Neuron (in vitro differentiated cells): ENCODE data around the gene PDGFRB.

Experiments used
- H2AFZ ChIP-seq: one replicate; pipeline ENCODE4 v1.6.1; 2013; ENCODE audit warnings: low read depth, mild to moderate bottlenecking, inconsistent platforms, low read length, moderate library complexity
- H3K27me3 ChIP-seq: one replicate; pipeline ENCODE4 v1.6.1; 2013; ENCODE audit warnings: low read length; ENCODE audit not compliant: insufficient read depth
- H3K36me3 ChIP-seq: one replicate; pipeline ENCODE4 v1.6.1; 2013; ENCODE audit warnings: low read length; ENCODE audit not compliant: insufficient read depth
- H3K4me1 ChIP-seq: one replicate; pipeline ENCODE4 v1.6.1; 2013; ENCODE audit warnings: low read length; ENCODE audit not compliant: insufficient read depth
- H3K4me3 ChIP-seq: 2 replicates; pipeline ENCODE4 v1.5.1; 2013; ENCODE audit warnings: mild to moderate bottlenecking, low read length, moderate library complexity
- H3K9me3 ChIP-seq: one replicate; pipeline ENCODE4 v1.6.1; 2013; ENCODE audit warnings: low read length

PDGFRB gene

DNA sequence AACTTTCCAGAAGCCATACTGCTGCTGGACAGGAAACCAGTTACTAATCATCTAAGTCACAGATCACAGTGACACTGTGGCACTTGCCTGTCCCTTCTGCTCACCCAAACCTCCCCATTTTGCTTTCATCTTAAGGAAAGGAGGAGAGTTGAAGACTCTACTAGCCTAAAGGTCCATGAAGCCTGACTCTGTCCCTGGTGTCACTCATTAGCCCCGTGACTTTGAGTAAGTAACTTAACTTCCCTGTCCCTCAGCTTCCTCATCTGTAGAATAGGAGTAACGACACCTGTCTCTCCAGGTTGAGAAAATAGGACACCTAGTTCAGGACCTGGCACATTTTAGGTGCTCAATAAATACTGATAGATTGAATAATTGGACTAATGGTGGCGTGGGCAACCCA lies 33.7 kb upstream of the PDGFRB start:
- Histone ChIP-seq H3K9me3 (no peaks in the 10 kb centered on the region), H3K4me1 (no peaks in the 10 kb centered on the region), H3K27me3 (peaks cover 82% of the 10 kb centered on the region), H3K4me3 (no peak overlapping the region), H2AFZ (no peak overlapping the region), H3K36me3 (no peaks in the 10 kb centered on the region)

DNA sequence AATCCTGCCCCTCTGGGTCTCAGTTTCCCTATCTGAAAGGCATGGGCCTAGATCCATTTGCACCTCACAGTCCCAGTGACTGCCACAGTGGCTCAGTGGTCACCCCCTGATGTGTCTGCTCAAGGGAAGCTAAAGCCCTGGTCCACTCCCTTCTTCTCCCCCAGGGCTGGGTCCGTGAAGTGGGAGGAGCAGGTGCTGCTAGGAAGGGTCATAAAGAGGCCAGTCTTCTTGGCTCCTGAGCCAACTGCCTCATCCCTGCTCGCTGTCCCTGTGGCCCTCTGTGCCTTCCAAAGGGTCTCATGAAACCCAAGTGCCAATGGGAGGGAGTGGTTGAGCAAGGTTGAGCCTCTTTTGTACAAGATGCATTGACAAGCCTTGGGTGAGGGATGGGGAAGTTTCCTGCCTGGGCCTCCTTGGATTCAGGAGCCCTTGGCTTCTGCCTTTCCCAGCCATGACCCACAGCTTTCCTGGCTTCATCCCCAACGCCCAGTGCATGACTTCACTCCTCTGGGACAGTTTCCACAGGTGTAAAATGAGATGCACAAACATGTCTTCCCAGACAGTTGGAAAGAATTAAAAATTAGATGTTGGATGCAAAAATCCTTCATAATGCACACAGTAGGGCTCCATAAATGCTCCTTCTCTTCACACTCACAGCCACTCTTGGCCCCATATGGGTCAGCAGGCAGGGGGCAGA lies 32.6 kb upstream of the PDGFRB start:
- Histone ChIP-seq H3K27me3 (peaks cover 81% of the 10 kb centered on the region), H2AFZ (no peak overlapping the region), H3K4me3 (no peak overlapping the region), H3K4me1 (no peaks in the 10 kb centered on the region), H3K36me3 (no peaks in the 10 kb centered on the region), H3K9me3 (no peaks in the 10 kb centered on the region)

DNA sequence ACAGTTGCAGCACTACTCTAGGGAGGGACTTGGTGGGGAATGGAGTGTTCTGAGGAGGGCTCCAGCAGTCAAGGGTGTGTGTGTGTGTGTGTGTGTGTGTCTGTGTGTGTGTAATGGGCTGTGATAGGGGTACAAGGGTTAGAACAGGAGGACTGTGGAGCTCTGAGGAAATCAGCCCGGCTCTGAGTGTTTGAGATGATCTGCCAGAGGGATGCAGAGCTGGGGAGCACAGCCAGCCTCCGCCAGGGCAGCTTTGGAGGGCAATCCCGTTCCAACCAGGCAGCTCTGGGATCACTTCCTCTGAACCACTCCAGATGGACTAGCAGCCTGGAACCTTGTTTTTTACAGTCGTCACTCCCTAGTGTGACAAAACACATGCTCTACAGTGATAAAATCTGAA lies 31.3 kb upstream of the PDGFRB start:
- peaks cover 67% of the 10 kb centered on the region for H3K27me3 ChIP-seq
- no peak overlapping the region for H3K4me3 ChIP-seq
- no peaks in the 10 kb centered on the region for H3K4me1 ChIP-seq
- no peaks in the 10 kb centered on the region for H3K36me3 ChIP-seq
- H3K9me3 ChIP-seq, result no peaks in the 10 kb centered on the region
- H2AFZ ChIP-seq, result no peak overlapping the region

DNA sequence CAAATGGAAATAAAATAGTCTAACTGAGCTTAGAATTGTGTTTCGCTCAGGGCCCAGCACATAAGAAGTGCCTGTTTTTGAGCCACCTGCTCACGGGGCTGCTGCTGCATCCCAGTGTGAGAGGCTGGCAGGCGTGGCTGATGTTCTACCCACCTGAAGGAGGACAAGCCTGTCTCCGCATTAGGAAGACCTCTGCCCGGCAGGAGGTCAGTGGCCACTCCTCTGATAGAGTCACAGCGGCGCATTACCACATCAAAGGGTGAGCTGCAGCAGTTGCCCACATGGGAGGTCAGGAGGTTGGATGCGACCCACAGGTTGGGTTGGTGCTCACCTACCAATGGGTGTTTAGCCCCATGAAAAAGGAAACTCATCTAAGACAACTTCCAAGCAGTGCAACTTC lies 30.5 kb upstream of the PDGFRB start:
- H3K27me3 ChIP-seq, result peaks cover 62% of the 10 kb centered on the region
- no peak overlapping the region for H3K4me3 ChIP-seq
- H3K9me3 ChIP-seq, result no peaks in the 10 kb centered on the region
- H3K4me1 ChIP-seq, result no peaks in the 10 kb centered on the region
- H2AFZ ChIP-seq, result no peak overlapping the region
- no peaks in the 10 kb centered on the region for H3K36me3 ChIP-seq

- no peak overlapping the region for H2AFZ ChIP-seq
- H3K27me3 ChIP-seq, result peaks cover 53% of the 10 kb centered on the region
- no peaks in the 10 kb centered on the region for H3K4me1 ChIP-seq
- H3K36me3 ChIP-seq, result no peaks in the 10 kb centered on the region
- H3K4me3 ChIP-seq, result no peak overlapping the region
- H3K9me3 ChIP-seq, result no peaks in the 10 kb centered on the region
These were observed 29.6 kb upstream of the PDGFRB start for GRCh38 chr5:150184990-150185912.

- Histone ChIP-seq H2AFZ (no peak overlapping the region), H3K9me3 (no peaks in the 10 kb centered on the region), H3K36me3 (no peaks in the 10 kb centered on the region), H3K4me3 (no peak overlapping the region), H3K4me1 (no peaks in the 10 kb centered on the region), H3K27me3 (peaks cover 40% of the 10 kb centered on the region)
These were observed 28.4 kb upstream of the PDGFRB start for GRCh38 chr5:150184006-150184405.

GRCh38 chr5:150183436-150183835 lies 27.8 kb upstream of the PDGFRB start:
- Histone ChIP-seq H3K36me3 (no peaks in the 10 kb centered on the region), H3K9me3 (no peaks in the 10 kb centered on the region), H3K4me3 (no peak overlapping the region), H3K4me1 (no peaks in the 10 kb centered on the region), H2AFZ (no peak overlapping the region), H3K27me3 (peaks cover 35% of the 10 kb centered on the region)

GRCh38 chr5:150182774-150183173 lies 27.1 kb upstream of the PDGFRB start:
- Histone ChIP-seq H3K4me1 (no peaks in the 10 kb centered on the region), H2AFZ (no peak overlapping the region), H3K36me3 (no peaks in the 10 kb centered on the region), H3K9me3 (no peaks in the 10 kb centered on the region), H3K27me3 (peaks cover 28% of the 10 kb centered on the region), H3K4me3 (no peak overlapping the region)

GRCh38 chr5:150181766-150182545 lies 26.3 kb upstream of the PDGFRB start:
- Histone ChIP-seq H3K27me3 (peaks cover 24% of the 10 kb centered on the region), H3K36me3 (no peaks in the 10 kb centered on the region), H3K9me3 (no peaks in the 10 kb centered on the region)

DNA sequence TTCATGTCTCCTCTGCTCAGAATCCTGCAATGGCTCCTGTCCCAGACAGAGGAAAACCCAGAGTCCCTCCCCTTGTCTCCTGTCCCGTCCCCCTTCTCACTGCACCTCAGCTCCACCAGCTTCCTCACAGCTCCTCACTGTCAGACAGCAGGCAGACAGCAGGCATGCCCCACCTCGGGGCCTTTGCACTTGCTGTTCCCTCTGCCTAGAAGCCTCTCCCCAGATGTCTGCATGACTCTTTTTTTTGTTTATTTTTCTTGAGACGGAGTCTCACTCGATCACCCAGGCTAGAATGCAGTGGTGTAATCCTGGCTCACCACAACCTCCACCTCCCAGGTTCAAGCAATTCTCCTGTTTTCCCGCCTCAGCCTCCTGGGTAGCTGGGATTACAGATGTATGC lies 25.4 kb upstream of the PDGFRB start:
- Histone ChIP-seq H3K36me3 (no peaks in the 10 kb centered on the region), H3K4me1 (no peaks in the 10 kb centered on the region), H3K9me3 (no peaks in the 10 kb centered on the region), H3K27me3 (peaks cover 15% of the 10 kb centered on the region), H2AFZ (no peak overlapping the region), H3K4me3 (no peak overlapping the region)

More at GRCh38 chr5:150181766-150182545, 26.3 kb upstream of the PDGFRB start:
- Histone ChIP-seq H3K4me3 (no peak overlapping the region), H3K4me1 (no peaks in the 10 kb centered on the region), H2AFZ (no peak overlapping the region)

- no peak overlapping the region for H2AFZ ChIP-seq
- H3K9me3 ChIP-seq, result no peaks in the 10 kb centered on the region
- H3K4me3 ChIP-seq, result no peak overlapping the region
- no peaks in the 10 kb centered on the region for H3K36me3 ChIP-seq
- peaks cover 11% of the 10 kb centered on the region for H3K27me3 ChIP-seq
- H3K4me1 ChIP-seq, result no peaks in the 10 kb centered on the region
These were observed 24.8 kb upstream of the PDGFRB start for GRCh38 chr5:150180241-150181026.

DNA sequence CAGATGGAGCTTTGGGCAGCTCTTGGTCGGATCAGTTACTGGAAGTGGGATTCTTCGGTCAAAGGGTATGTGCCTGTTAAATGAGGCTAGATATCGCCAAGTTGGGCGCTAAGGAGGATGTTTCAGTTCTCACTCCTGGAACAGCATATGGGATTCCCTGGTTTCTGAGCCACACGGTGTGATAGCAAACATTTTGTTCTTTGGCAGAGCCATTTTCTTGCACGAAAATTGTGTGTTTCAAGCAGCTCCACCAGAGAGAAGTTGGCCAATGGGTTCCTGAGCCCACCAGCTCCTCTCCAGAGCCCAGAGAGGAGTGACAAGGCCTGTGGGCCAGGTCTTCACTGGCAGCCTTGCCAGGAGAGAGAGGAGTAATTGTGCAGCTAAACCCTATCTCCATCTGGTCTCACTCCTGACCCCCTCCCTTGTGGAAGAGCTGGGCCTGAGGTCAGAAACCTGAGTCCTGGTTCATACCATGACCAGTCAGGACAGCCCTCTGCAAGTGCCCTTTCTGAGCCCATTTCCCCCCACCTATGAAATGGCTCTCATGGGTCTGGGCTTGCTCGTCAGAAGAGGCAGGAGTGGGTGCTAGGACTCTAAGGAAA lies 23.5 kb upstream of the PDGFRB start:
- no peaks in the 10 kb centered on the region for H3K36me3 ChIP-seq

More for the DNA sequence above, 23.5 kb upstream of the PDGFRB start:
- Histone ChIP-seq H3K4me3 (no peak overlapping the region), H3K9me3 (no peaks in the 10 kb centered on the region), H2AFZ (no peak overlapping the region), H3K27me3 (peaks cover 6% of the 10 kb centered on the region), H3K4me1 (no peaks in the 10 kb centered on the region)
